Activated CD4-positive, alpha-beta T cell treated with anti-CD3 and anti-CD28 coated beads, Interleukin-2, amount 50 U/mL, for 1 hour (primary cell): ENCODE measurements around the gene CDON.

Experiments
- DNase-seq: peaks from one replicate; pipeline ENCODE4 v3.0.0-alpha.2; 2020

CDON gene, protein sequence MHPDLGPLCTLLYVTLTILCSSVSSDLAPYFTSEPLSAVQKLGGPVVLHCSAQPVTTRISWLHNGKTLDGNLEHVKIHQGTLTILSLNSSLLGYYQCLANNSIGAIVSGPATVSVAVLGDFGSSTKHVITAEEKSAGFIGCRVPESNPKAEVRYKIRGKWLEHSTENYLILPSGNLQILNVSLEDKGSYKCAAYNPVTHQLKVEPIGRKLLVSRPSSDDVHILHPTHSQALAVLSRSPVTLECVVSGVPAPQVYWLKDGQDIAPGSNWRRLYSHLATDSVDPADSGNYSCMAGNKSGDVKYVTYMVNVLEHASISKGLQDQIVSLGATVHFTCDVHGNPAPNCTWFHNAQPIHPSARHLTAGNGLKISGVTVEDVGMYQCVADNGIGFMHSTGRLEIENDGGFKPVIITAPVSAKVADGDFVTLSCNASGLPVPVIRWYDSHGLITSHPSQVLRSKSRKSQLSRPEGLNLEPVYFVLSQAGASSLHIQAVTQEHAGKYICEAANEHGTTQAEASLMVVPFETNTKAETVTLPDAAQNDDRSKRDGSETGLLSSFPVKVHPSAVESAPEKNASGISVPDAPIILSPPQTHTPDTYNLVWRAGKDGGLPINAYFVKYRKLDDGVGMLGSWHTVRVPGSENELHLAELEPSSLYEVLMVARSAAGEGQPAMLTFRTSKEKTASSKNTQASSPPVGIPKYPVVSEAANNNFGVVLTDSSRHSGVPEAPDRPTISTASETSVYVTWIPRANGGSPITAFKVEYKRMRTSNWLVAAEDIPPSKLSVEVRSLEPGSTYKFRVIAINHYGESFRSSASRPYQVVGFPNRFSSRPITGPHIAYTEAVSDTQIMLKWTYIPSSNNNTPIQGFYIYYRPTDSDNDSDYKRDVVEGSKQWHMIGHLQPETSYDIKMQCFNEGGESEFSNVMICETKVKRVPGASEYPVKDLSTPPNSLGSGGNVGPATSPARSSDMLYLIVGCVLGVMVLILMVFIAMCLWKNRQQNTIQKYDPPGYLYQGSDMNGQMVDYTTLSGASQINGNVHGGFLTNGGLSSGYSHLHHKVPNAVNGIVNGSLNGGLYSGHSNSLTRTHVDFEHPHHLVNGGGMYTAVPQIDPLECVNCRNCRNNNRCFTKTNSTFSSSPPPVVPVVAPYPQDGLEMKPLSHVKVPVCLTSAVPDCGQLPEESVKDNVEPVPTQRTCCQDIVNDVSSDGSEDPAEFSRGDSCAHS (N-terminal part only)

DNA sequence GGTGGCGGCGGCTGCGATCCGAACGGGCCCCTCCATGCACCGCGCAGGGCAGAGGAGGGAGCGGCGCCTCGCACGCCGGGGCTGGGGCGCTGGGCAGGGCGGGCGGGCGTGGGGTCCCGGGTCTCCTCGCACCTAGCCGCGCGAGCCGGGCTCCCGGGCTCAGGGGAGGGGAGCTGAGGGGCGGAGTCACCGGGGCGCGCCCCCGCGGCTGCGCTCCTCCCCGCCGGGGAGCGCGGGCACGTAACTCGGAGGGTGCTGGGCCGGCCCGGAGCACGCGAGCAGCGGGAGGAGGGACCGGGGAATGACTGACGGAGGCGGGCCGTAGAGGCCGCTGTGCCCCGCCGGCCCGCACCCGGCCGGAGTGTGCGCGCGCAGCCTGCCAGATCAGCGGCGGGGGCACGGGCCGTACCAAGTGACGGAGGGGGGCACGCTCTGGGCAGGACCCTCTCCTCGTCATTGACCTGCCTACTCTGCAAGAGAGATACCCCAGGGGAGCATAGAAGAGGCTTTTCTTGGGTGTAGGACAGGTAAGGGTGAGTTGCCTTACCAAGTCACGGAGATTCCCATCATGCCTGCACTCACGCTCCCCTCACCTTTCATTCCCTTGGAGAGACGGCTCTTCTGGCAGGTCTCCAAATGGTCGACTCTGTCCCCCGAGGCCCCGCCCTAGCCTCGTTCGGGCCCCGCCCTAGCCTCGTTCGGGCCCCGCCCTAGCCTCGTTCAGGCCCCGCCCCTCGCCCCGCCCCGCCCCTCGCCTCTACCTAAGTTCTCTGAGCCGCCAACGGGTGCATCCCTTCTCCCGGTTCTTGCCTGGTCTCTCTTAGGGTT, at the start of gene CDON:
Gene CDON (minus strand): TSS at position 188 of the 828 bp plus-strand sequence. CDS start 39,390 bp downstream, outside the sequence.
- DNase-seq = peak; percentile 88

DNA sequence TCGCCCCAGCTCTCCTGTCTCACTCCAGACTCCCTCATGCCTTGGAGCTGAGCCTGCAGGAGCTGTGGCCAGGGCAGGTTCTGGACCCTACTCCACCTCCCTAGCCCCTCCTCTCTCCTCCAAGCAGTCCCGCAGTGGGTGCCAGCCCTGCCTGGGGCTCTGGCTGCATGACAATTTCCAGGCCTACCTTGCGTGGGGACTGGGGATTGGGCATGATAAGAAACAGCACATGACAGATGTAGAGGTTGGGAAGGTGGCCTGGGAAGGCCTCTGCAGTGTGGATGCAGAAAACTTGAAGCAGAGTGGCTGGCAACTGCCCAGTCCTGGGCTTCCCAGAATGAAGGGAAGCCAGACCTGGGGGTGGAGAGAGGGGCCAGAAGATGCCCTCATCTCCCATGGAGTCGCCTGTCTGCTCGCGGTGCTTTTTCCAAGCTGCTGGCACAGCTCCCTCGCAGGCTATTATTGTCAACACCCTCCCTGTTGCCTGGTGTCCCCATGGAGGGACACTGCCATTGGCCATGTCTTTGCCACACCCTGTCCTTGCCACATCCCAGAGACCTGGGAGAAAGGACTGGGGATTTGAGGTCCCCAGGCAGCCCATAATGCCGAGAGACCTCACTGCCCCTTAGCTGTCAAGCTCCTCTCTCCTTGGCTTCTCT, 48.9 kb upstream of the CDON start:
- no peak for DNase-seq

DNA sequence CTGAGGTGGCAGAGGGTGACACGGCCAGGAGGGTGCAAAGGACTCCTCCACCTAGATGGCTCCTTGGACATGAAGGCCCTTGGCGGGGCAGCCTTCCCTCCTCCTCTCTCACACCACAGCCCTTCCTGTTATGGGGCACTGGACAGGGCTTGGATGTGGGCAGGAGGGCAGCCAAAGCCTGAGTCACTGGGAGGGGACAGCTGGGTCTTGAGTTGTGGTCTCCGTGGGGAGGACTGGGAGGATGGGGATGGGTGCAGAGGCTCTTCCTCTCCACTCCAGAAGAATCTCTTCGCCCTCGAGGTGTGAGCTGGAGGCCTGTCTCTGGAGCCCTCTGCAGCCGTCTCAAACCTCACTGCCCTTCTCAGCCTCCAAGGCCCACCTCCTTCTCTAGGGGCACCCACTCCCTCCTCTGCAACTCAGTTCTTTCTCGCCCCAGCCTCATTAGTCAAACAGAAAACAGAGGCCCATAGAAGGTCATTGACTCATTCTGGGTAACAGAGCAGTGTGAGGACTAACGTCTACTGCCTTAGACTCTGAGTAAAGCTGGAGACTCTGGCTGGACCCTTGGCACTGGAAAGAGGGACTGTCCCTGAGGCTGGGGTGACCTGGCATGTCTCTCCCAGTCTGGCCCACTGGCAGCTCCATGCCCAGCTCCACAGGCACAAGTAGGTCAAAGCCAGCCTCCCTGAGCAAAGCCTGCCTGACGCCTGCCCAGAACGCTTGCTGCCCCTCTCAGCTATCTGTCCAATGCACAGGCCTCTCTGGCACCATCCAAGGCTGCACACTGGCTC, 47.5 kb upstream of the CDON start:
- DNase-seq = no peak

DNA sequence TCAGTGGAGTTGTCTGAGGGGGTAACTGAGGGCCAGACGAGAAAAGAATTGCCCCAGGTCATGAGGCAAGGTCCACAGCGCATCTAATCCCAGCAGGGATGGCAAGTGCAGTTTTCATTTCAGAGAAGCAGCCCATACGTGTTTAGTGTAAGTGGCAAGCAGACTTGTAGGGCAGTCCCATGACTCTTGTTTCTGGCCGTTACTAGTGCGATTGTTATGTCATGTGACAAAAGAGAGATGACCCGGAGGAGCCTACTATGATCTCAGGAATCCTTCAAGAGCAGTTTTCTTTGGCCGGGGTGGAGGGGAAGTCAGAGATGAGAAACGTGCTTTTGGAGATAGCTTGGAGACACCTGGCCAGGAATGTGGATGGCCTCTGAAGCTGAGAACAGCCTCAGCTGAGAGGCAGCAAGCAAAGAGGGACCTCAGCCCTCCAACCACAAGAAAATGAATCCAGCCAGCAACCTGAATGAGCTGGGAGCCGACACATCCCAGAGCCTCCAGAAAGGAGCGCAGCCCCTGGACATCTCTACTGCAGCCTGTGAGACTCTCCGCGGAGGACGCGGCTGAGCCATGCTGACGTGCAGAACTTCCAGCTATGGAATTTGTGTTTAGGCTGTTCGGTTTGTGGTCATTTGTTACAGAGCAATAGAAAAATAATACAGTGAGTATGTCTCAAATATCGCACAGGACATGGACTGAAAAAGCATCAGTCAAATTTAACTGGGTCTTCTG, 44.1 kb upstream of the CDON start:
- no peak for DNase-seq

DNA sequence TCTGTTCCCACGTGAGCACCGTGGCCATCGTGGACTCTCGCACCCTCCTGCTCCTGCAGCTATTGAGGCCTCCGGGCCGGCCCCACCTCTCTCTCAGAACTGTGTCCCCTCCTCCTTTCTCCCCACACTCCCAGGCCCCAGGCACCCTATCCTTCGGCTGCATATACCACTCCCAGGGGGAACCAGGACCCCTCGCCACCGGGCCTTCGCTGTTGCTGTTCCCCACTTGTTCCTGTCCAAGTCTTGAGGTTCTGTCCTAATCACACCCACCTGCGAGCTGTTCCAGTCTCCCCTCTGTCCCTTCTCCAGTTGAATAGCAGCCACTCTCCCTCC, 43.0 kb upstream of the CDON start:
- no peak for DNase-seq

DNA sequence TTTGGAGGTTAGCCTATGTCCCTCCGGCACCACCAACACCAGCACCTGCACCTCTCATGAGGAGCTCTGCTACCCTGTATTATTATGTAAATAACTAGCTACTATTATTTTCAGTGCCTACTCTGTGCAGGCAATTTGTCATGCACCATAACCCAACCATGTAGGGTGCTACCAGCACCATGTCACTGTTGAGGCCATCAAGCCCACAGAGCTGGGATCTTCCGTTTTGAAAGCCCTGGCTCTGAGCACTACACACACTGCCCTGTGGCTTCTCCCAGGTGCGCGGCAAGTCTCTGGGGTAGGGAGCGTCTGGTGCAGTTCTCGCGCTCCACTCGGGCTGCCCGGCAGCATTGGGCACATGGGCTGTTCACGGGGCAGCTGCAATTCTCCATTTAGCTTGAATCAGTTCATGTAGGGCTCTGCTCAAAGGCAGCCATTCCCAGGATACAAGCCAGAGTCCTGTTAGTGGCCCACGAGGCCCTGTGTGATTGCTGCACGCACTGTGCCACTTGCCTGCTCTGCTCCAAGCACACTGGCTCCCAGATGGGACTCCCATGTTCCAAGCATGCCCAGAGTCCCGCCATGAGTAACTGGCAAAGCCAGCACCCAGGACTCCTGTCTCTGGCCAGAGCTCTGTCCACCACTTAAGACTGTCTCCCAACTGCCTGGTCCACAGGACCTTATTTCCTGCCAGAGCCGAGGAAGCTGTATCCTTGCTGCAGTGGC, 42.5 kb upstream of the CDON start:
- DNase-seq = no peak

DNA sequence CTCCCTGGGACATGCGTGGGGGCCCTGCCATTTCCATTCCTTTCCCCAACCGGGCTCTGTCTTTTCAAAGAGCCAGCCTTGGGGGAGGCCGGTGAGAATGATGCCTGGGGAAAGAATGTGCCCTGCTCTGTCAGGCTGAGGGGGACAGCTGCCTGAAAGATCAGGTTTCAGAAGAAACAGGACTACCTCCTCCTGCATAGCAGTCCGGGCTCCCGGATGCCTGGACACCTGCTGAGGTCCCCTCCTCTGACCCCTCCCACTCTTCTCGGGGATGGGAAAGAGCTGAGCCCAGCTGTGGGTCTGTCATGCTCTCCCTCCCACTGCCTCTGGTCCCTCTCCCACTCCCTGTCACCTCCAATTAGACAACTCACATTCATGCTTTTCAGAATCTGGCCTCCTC, 41.8 kb upstream of the CDON start:
- DNase-seq = no peak

DNA sequence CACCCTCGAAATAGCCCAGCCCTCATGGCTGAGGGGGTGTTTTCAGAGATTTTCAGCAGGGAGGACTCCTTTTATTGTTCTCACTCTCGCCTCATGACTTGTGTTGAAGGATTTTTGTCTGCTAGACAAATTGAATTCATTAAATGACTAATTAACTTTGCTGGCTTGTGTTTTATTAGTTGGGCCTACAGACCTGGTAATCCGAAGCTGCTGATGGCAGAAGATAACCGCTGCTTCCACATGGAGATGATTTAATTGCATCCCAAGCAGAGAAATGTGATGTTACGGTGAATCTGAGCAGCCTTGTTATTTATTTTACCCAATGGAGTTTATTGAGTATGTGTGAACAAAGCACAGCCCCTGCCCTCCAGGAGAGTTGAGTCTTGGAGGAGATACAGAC, 40.5 kb upstream of the CDON start:
- no peak for DNase-seq

DNA sequence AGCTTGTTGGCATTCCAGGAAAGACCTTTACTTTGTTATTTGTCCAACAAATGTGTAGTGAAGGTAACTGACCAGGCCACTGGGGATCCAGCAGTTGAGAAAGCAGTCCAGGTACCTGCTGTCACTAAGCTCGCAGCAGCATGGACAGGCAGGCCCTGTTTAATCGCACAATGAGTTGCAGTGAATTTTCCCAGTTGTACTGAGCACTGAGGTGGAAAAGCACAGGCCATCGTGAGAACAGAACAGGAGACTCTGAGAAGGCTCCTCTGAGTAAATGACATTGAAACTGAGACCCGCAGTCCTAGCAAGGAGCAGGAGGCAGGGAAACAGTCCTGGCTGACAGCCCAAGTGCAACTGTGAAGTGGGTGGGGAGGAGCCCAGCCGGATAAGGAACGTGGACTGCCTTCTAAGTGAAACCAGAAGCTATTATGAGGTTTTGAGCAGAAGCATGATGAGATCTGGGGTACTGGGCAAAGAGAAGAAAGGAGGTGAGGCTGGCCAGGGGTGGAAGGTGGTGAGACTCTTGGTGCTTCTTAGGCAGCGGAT, 39.8 kb upstream of the CDON start:
- DNase-seq = no peak

DNA sequence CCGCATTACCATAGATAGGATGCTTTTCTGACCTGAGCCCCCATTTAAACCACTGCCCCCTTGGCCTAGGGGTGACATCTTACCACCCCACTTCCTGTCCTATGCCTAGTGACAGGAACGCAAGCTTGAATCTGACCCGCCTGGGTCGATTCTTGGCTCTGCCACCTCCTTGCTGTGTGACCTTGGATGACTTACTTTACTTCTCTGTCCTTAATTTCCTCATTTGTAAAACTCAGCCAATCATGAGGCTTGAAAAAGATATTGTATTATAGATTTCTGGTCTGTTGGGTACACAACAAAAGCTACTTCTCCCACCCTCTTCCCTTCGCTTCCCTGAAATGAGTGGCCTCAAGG, 39.2 kb upstream of the CDON start:
- DNase-seq = no peak

DNA sequence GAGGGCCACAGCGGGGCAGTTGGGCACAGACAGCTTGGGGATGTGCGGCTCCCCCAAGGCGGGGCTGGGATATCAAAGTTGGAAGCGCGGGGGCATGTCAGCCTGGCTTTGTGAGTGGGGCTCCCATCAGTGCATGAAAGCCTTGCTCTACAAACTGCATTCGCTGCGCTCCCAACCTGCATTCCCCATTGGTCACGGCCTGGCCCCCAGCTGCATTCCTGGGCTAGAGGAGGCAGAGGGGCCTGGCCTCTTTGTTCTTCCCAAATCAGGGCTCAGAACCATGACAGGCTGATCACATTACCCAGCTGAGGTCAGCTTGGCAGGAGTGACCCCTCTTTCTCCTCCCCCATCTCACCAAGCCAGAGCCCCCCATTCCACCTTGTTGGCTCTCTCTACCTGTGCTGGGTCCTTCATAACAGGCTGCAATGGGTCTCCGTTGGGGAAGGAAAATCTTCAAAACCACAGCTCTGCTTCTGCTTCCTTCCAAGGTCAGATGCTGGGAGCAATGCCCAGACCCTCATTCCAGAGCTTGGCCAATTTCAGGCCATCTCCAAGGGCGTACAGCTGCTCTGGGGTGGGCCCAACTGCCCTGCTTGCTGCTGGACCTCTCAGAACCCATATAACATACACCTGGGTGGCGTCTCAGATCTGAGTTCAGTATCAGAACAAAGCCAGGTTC, 38.7 kb upstream of the CDON start:
- no peak for DNase-seq

DNA sequence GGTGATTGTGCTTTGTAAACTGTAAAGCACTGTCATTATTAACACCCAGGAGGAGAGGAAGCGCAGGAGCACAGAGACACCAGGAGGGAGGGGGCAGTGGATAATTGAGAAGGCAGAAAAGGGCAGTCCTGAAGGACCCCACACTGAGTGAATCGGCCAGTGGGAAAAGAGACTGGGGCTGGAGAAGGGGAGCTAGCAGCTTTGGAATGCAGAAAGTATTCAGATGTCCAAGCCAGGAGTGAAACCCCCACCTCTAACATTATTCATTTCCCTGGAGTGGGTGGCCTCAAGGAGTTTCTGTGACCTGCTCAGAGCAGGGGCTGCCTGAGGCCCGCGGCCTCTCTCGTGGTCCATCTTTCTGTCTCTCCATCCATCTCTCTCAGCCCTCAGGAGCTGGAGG, 38.0 kb upstream of the CDON start:
- DNase-seq = no peak

DNA sequence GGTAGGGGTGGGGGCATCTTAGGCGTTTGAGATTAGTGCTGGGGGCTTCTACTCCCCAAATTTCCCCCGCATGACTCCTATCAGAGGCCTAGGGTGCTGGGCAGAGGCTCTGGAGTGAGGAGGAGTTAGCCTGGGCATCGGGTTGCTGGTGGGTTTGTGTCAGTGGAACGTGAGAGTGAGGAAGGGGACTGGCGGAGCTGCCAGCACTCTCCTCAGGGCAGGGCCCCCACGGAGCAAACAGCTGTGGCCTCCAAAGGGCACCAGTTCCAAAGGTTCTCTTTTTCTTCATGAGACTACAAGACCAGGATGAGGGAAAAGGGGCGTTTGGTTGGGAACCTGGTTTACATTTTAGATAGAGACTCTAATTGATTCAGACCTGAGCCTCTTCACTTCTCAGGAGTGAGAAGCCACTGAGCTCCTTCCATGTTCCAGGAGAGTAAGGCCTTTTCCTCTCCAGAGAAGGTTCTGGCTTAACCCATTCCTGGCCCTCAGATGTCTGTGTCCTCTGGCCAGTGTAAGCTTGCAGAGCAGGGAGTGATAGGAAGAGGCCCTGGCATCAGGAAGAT, 35.6 kb upstream of the CDON start:
- no peak for DNase-seq

DNA sequence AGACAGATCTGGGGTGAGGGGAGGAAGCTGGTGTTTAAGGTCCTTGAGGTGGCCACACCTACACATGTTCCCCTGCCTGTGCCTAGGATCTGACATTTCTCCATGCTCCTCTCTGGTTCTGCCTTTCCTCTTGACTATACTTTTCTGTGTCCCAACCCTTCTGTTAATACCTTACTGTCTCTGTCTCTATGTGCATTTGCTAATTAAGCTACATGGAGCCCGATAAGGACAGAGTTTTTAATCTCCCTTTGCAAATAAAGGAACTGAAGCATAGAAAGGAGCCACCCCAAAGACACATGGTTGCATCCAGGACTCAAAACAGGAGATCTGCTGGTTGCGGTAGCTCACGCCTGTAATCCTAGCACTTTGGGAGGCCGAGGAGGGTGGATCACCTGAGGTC, 33.1 kb upstream of the CDON start:
- DNase-seq = no peak

DNA sequence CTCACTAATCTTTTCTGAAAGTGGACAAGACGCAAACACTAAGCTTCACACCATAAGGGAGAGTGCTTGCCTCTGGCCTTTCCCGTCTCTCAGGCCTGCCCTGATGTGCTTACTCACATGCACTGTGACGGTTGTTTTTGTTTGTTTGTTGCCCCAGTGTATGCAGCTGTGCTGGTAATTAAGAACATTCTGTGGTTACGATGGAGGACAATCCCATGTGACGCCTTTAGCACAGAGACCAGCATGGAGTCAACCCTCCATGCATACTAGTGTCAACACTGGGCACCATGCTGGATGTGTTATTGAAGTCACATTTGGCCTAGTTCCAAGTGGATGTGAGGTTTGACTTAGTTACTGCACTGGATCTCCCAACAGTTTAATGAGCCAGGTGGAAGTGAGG, 27.8 kb upstream of the CDON start:
- no peak for DNase-seq

DNA sequence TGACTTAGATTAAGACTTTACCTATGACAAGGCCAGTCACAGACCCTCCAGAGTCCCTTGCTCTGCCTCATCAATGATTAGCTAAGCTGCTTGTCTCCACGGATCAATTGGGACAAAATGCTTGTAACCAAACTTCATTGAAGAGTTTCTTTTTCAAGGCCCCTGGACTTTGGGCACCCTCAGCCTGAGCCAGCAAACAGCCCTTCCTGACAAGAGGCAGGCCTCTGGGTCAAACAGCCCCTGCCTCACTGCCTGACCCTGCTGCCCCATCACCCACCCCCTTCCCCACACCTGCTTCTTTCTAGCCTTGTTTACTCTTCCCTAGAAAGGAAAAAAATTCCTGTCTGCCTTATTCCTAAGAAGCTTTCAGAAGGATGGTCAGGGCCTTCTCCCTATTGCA, 26.3 kb upstream of the CDON start:
- no peak for DNase-seq

DNA sequence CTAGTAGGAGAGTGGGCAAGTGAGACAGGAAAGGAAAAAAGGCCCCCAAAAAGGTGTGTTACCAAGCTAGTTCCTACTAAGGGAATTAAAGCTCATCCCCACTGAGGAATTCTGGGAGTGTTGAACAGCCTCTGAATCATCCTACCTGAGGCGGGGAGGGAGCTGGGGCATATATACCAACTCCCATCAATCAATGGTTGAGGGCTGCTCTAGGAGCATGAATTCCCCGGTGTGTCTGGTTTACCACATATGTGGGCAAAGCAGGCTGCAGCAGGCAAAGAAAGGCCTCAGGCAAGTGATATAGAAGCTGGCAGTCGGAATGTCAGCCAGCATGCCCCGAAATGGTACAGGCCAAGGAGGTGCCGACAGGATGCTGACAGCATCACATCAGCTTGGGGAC, 23.6 kb upstream of the CDON start:
- no peak for DNase-seq

DNA sequence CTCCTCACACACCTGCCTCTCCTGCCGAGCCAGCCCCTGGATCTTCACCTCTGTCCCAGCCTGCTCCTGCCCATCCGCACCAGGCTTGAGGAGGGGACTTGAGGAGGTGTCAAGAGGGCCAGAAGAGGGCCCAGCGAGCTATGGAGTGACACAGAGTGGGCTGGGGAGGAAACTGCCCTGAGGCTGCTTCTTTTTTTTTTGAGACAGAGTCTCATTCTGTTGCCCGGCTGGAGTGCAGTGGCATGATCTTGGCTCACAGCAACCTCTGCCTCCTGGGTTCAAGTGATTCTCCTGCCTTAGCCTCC, 21.9 kb upstream of the CDON start:
- no peak for DNase-seq
